ENCODE data around the gene SLC15A3. TPM values are rescaled to one million over a fixed set of nuclear protein-coding genes. Genes with fewer than 3 reads are reported as not detected.

The SLC15A3 gene
- total RNA-seq, 1 experiment from 2014 or later = 10.2 TPM

- DNase-seq (ENCODE audit: low spot score) (no peak), ATAC-seq (no peak)
- POLR2A ChIA-PET = interaction anchor here (1.4 kb wide), 1 partner anchor 15 kb away, joined by 3 read pairs; the partner anchor contains the start of gene TMEM132A
- H3K27ac Mint-ChIP-seq = no peak overlapping the region
- CTCF ChIA-PET = interaction anchor here (0.7 to 1.4 kb wide), 3 partner anchors 24 to 40 kb away, joined by 3 to 4 read pairs (median 3); no protein-coding TSS in a partner anchor
- TF ChIP-seq USF1 (CRISPR knock-in tag; IDR thresholded peaks at IDR 0.05) = no peak
- H3K4me3 Mint-ChIP-seq = no peak overlapping the region
- H3K9me3 Mint-ChIP-seq = no peaks in the 10 kb centered on the region
- 0 out of 2 replicates have a peak, but pooled peaks cover 4% of the 10 kb centered on the region for H3K36me3 Mint-ChIP-seq
- no peaks in the 10 kb centered on the region for H3K27me3 Mint-ChIP-seq (ENCODE audit: low read depth)
- H3K4me1 Mint-ChIP-seq = no peaks in the 10 kb centered on the region
Measured at GRCh38 chr11:60939301-60939700, 12.7 kb downstream of the SLC15A3 start.

GRCh38 chr11:60938500-60938899 is 13.5 kb downstream of the SLC15A3 start:
- ATAC-seq = no peak; the same call in 1 of the 2 replicates
- POLR2A ChIA-PET = no interaction called here
- H3K9me3 Mint-ChIP-seq = no peaks in the 10 kb centered on the region
- 0 out of 2 replicates have a peak, but pooled peaks cover 4% of the 10 kb centered on the region for H3K36me3 Mint-ChIP-seq
- H3K4me1 Mint-ChIP-seq = no peaks in the 10 kb centered on the region
- no peak overlapping the region for H3K4me3 Mint-ChIP-seq
- no peak for DNase-seq (ENCODE audit: low spot score)
- TF ChIP-seq CREB1 (CRISPR knock-in tag; IDR thresholded peaks at IDR 0.05) = no peak
- TF ChIP-seq ATF3 (CRISPR knock-in tag; conservative IDR thresholded peaks at IDR 0.05) = no peak
- no peak for TF ChIP-seq OVOL2 (CRISPR knock-in tag; IDR thresholded peaks at IDR 0.05; ENCODE audit: borderline replicate concordance)
- no peak overlapping the region for H3K27ac Mint-ChIP-seq
- no peaks in the 10 kb centered on the region for H3K27me3 Mint-ChIP-seq (ENCODE audit: low read depth)
- CTCF ChIA-PET = no interaction called here

- H3K27ac Mint-ChIP-seq = no peak overlapping the region
- no peak overlapping the region for H3K4me3 Mint-ChIP-seq
- no peak for ATAC-seq
- H3K27me3 Mint-ChIP-seq (ENCODE audit: low read depth) = no peaks in the 10 kb centered on the region
- H3K36me3 Mint-ChIP-seq = peaks cover 4% of the 10 kb centered on the region; the same call in 1 of the 2 replicates
- DNase-seq (ENCODE audit: low spot score) = no peak
- ChIA-PET CTCF (no interaction called here), POLR2A (no interaction called here)
- no peaks in the 10 kb centered on the region for H3K4me1 Mint-ChIP-seq
- TF ChIP-seq NFYB (CRISPR knock-in tag; conservative IDR thresholded peaks at IDR 0.05; ENCODE audit: low read depth) = no peak
- no peak for TF ChIP-seq NR2C2 (CRISPR knock-in tag; IDR thresholded peaks at IDR 0.05)
- no peak for TF ChIP-seq ETV6 (CRISPR knock-in tag; IDR thresholded peaks at IDR 0.05)
- TF ChIP-seq ZNF671 (CRISPR knock-in tag; IDR thresholded peaks at IDR 0.05) = no peak
- no peak for TF ChIP-seq NR3C1 (CRISPR knock-in tag; conservative IDR thresholded peaks at IDR 0.05; ENCODE audit: low read depth)
- TF ChIP-seq PRRX2 (CRISPR knock-in tag; IDR thresholded peaks at IDR 0.05) = no peak
- no peak for TF ChIP-seq GABPB1 (CRISPR knock-in tag; IDR thresholded peaks at IDR 0.05)
- TF ChIP-seq, protein P1, sequence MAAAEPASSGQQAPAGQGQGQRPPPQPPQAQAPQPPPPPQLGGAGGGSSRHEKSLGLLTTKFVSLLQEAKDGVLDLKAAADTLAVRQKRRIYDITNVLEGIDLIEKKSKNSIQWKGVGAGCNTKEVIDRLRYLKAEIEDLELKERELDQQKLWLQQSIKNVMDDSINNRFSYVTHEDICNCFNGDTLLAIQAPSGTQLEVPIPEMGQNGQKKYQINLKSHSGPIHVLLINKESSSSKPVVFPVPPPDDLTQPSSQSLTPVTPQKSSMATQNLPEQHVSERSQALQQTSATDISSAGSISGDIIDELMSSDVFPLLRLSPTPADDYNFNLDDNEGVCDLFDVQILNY (CRISPR knock-in tag; IDR thresholded peaks at IDR 0.05) = no peak
- no peak for TF ChIP-seq SOX15 (CRISPR knock-in tag; IDR thresholded peaks at IDR 0.05)
- H3K9me3 Mint-ChIP-seq = no peaks in the 10 kb centered on the region
Measured at GRCh38 chr11:60937811-60938210, 14.2 kb downstream of the SLC15A3 start.

DNA sequence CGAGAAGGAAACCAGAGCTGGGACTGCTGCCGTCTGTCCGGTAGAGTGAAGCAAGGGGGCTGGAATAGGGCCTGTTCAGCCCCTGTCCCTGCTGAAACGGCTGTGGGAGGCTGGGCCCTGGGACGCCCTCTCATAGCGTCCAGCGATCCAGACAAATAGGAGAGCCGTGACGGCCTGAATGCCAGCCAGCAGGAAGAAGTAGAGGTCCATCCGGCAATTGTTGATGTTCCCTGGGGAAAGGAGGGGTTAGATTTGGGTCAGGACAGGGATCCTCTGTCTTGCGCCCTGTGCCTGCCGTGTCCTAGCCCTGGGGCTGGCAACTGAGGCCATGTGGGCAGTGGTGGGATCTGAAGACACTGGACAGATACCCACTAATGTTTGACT is 14.8 kb downstream of the SLC15A3 start:
- no peaks in the 10 kb centered on the region for H3K4me1 Mint-ChIP-seq
- H3K9me3 Mint-ChIP-seq = no peaks in the 10 kb centered on the region
- CTCF ChIA-PET = interaction anchor here (1.0 kb wide), 1 partner anchor 38 kb away, joined by 3 read pairs; no protein-coding TSS in a partner anchor
- DNase-seq (ENCODE audit: low spot score) (no peak), ATAC-seq (no peak)
- H3K4me3 Mint-ChIP-seq = no peak overlapping the region
- POLR2A ChIA-PET = interaction anchor here (0.6 kb wide), 1 partner anchor 69 kb away, joined by 4 read pairs; no protein-coding TSS in a partner anchor
- no peaks in the 10 kb centered on the region for H3K27me3 Mint-ChIP-seq (ENCODE audit: low read depth)
- TF ChIP-seq, protein P2, sequence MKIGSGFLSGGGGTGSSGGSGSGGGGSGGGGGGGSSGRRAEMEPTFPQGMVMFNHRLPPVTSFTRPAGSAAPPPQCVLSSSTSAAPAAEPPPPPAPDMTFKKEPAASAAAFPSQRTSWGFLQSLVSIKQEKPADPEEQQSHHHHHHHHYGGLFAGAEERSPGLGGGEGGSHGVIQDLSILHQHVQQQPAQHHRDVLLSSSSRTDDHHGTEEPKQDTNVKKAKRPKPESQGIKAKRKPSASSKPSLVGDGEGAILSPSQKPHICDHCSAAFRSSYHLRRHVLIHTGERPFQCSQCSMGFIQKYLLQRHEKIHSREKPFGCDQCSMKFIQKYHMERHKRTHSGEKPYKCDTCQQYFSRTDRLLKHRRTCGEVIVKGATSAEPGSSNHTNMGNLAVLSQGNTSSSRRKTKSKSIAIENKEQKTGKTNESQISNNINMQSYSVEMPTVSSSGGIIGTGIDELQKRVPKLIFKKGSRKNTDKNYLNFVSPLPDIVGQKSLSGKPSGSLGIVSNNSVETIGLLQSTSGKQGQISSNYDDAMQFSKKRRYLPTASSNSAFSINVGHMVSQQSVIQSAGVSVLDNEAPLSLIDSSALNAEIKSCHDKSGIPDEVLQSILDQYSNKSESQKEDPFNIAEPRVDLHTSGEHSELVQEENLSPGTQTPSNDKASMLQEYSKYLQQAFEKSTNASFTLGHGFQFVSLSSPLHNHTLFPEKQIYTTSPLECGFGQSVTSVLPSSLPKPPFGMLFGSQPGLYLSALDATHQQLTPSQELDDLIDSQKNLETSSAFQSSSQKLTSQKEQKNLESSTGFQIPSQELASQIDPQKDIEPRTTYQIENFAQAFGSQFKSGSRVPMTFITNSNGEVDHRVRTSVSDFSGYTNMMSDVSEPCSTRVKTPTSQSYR (CRISPR knock-in tag; IDR thresholded peaks at IDR 0.05) = no peak
- TF ChIP-seq, protein P3, sequence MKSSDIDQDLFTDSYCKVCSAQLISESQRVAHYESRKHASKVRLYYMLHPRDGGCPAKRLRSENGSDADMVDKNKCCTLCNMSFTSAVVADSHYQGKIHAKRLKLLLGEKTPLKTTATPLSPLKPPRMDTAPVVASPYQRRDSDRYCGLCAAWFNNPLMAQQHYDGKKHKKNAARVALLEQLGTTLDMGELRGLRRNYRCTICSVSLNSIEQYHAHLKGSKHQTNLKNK (CRISPR knock-in tag; IDR thresholded peaks at IDR 0.05) = no peak
- no peak for TF ChIP-seq NFE2L1 (CRISPR knock-in tag; IDR thresholded peaks at IDR 0.05)
- H3K36me3 Mint-ChIP-seq = peaks cover 6% of the 10 kb centered on the region
- H3K27ac Mint-ChIP-seq = no peak overlapping the region
